Neural cell (in vitro differentiated cells): ENCODE measurements around the gene LRRC38. TPM values are rescaled to one million over a fixed set of nuclear protein-coding genes. Genes with fewer than 3 reads are reported as not detected.

Experiments
- H2AFZ ChIP-seq: fragments of 200-600, 300-800 bp; sonication (generic), shearing (Covaris generic); 2 replicates; pipeline ENCODE4 v1.6.0; 2014; ENCODE audit warnings: low read depth, mild to moderate bottlenecking, antibody characterized with exemption, low read length, moderate library complexity
- H3F3A ChIP-seq: fragments of 200-600 bp; shearing (Covaris generic); 2 replicates; pipeline ENCODE4 v1.6.1; 2016; ENCODE audit warnings: mild to moderate bottlenecking, moderate library complexity, mixed read lengths, antibody characterized with exemption, low read length; ENCODE audit not compliant: insufficient read depth, poor library complexity, severe bottlenecking
- H3K27ac ChIP-seq: fragments of 200-600, 300-800 bp; sonication (generic), shearing (Covaris generic); 2 replicates; pipeline ENCODE4 v1.5.1; 2014; ENCODE audit warnings: mild to moderate bottlenecking, low read length, moderate library complexity
- H3K27me3 ChIP-seq: fragments of 300-800, 200-600 bp; sonication (generic), shearing (Covaris generic); 2 replicates; pipeline ENCODE4 v1.6.0; 2014; ENCODE audit warnings: mild to moderate bottlenecking, low read depth, low read length, moderate library complexity; ENCODE audit not compliant: insufficient read depth
- H3K36me3 ChIP-seq: fragments of 300-800, 200-600 bp; sonication (generic), shearing (Covaris generic); 2 replicates; pipeline ENCODE4 v1.5.1; 2014; ENCODE audit warnings: mild to moderate bottlenecking, antibody characterized with exemption, low read length, moderate library complexity; ENCODE audit not compliant: insufficient read depth
- H3K4me2 ChIP-seq: fragments of 300-800, 200-600 bp; sonication (generic), shearing (Covaris generic); 2 replicates; pipeline ENCODE4 v1.6.0; 2014; ENCODE audit warnings: mild to moderate bottlenecking, low read length
- H3K4me3 ChIP-seq: fragments of 300-800, 200-600 bp; sonication (generic), shearing (Covaris generic); 2 replicates; pipeline ENCODE4 v1.5.1; 2014; ENCODE audit warnings: mild to moderate bottlenecking, low read length, moderate library complexity
- H3K79me2 ChIP-seq: fragments of 200-600 bp; shearing (Covaris generic); replicated peaks from 2 replicates; pipeline ENCODE4 v1.6.0; 2014; ENCODE audit warnings: mild to moderate bottlenecking, low read length, moderate library complexity; ENCODE audit not compliant: insufficient read depth
- H3K9ac ChIP-seq: fragments of 300-800, 200-600 bp; sonication (generic), shearing (Covaris generic); 2 replicates; pipeline ENCODE4 v1.6.1; 2016; ENCODE audit warnings: mild to moderate bottlenecking, low read length, mixed read lengths
- H3K9me2 ChIP-seq: fragments of 200-600 bp; shearing (Covaris generic); 2 replicates; pipeline ENCODE4 v1.6.1; 2016; ENCODE audit warnings: mild to moderate bottlenecking, low read length, mixed read lengths; ENCODE audit not compliant: insufficient read depth
- H3K9me3 ChIP-seq: fragments of 200-600, 300-800 bp; sonication (generic), shearing (Covaris generic); 2 replicates; pipeline ENCODE4 v1.6.1; 2016; ENCODE audit warnings: mild to moderate bottlenecking, mixed run types, low read length, moderate library complexity, mixed read lengths
- H4K20me1 ChIP-seq: fragments of 200-600 bp; shearing (Covaris generic); 2 replicates; pipeline ENCODE4 v1.6.1; 2016; ENCODE audit warnings: mild to moderate bottlenecking, mixed run types; ENCODE audit not compliant: insufficient read depth
- CTCF ChIP-seq: fragments of 450-650 bp; IDR thresholded peaks from 2 replicates; pipeline ENCODE4 v1.5.1; 2014; ENCODE audit warnings: antibody characterized with exemption, mild to moderate bottlenecking, moderate library complexity; ENCODE audit not compliant: poor library complexity, severe bottlenecking
- EP300 ChIP-seq: fragments of 450-650 bp; conservative IDR thresholded peaks from 2 replicates; pipeline ENCODE4 v1.6.1; 2014; ENCODE audit warnings: antibody characterized with exemption, mild to moderate bottlenecking, moderate library complexity; ENCODE audit not compliant: poor library complexity, severe bottlenecking
- EZH2 ChIP-seq: fragments of 200-600, 300-800 bp; shearing (Covaris generic), sonication (generic); IDR thresholded peaks from 2 replicates; pipeline ENCODE4 v1.6.1; 2014; ENCODE audit warnings: antibody characterized with exemption, low read length, borderline replicate concordance, mild to moderate bottlenecking; ENCODE audit not compliant: insufficient read depth, poor library complexity, severe bottlenecking
- MXI1 ChIP-seq: fragments of 450-650 bp; conservative IDR thresholded peaks from 2 replicates; pipeline ENCODE4 v1.6.1; 2014; ENCODE audit warnings: antibody characterized with exemption, mild to moderate bottlenecking; ENCODE audit not compliant: poor library complexity, severe bottlenecking
- POLR2AphosphoS5 ChIP-seq: IDR thresholded peaks from 2 replicates; pipeline ENCODE4 v1.6.1; 2012
- RAD21 ChIP-seq: fragments of 450-650 bp; conservative IDR thresholded peaks from 2 replicates; pipeline ENCODE4 v1.6.1; 2014; ENCODE audit warnings: antibody characterized with exemption, mild to moderate bottlenecking, moderate library complexity
- REST ChIP-seq: IDR thresholded peaks from 2 replicates; pipeline ENCODE4 v1.6.1; 2012; ENCODE audit warnings: borderline replicate concordance
- SMC3 ChIP-seq: fragments of 450-650 bp; conservative IDR thresholded peaks from 2 replicates; pipeline ENCODE4 v1.6.1; 2014; ENCODE audit warnings: antibody characterized with exemption, mild to moderate bottlenecking, moderate library complexity; ENCODE audit not compliant: poor library complexity
- TAF1 ChIP-seq: IDR thresholded peaks from 2 replicates; pipeline ENCODE4 v1.6.1; 2012; ENCODE audit warnings: low read depth
- polyA plus RNA-seq: library from polyadenylated mRNA; depleted of rRNA; stranded (reverse); fragments of >200 nt; gene quantifications from 2 replicates; pipeline ENCODE4 v1.2.3, GENCODE V29; 2014

LRRC38 gene
- polyA plus RNA-seq, 1 donor from 2014 or later, result not detected

- H3K9me3 ChIP-seq, result no peaks in the 10 kb centered on the region
- H3K9me2 ChIP-seq, result no peaks in the 10 kb centered on the region
- no peak overlapping the region for H3K4me2 ChIP-seq
- no peaks in the 10 kb centered on the region for H4K20me1 ChIP-seq
- no peaks in the 10 kb centered on the region for H3K27me3 ChIP-seq
- no peak overlapping the region for H3K9ac ChIP-seq
- TF ChIP-seq CTCF (no peak), POLR2AphosphoS5 (no peak)
- no peaks in the 10 kb centered on the region for H3K36me3 ChIP-seq
- H3K79me2 ChIP-seq, result no peaks in the 10 kb centered on the region
- H3K4me3 ChIP-seq, result no peak overlapping the region
- H2AFZ ChIP-seq, result no peak overlapping the region
- H3F3A ChIP-seq, result no peaks in the 10 kb centered on the region
- H3K27ac ChIP-seq, result no peak overlapping the region
Measured at GRCh38 chr1:13499422-13499821, 14.4 kb downstream of the LRRC38 start.

GRCh38 chr1:13498553-13498952 lies 15.2 kb downstream of the LRRC38 start:
- no peak overlapping the region for H3K4me2 ChIP-seq
- no peaks in the 10 kb centered on the region for H3F3A ChIP-seq
- no peaks in the 10 kb centered on the region for H3K36me3 ChIP-seq
- H3K9ac ChIP-seq, result no peak overlapping the region
- no peaks in the 10 kb centered on the region for H3K79me2 ChIP-seq
- no peaks in the 10 kb centered on the region for H4K20me1 ChIP-seq
- no peak overlapping the region for H2AFZ ChIP-seq
- H3K27ac ChIP-seq, result no peak overlapping the region
- no peaks in the 10 kb centered on the region for H3K9me2 ChIP-seq
- TF ChIP-seq RAD21 (no peak), SMC3 (no peak), EZH2 (no peak), TAF1 (no peak), CTCF (no peak), POLR2AphosphoS5 (no peak), REST (no peak), MXI1 (no peak), EP300 (no peak)
- H3K4me3 ChIP-seq, result no peak overlapping the region
- no peaks in the 10 kb centered on the region for H3K9me3 ChIP-seq
- H3K27me3 ChIP-seq, result no peaks in the 10 kb centered on the region
